Measurements from ENCODE around the gene IQSEC1. TPM values are rescaled to one million over a fixed set of nuclear protein-coding genes. Genes with fewer than 3 reads are reported as not detected.

Gene IQSEC1
- polyA plus RNA-seq, 1 experiment = 4.8 TPM

DNA sequence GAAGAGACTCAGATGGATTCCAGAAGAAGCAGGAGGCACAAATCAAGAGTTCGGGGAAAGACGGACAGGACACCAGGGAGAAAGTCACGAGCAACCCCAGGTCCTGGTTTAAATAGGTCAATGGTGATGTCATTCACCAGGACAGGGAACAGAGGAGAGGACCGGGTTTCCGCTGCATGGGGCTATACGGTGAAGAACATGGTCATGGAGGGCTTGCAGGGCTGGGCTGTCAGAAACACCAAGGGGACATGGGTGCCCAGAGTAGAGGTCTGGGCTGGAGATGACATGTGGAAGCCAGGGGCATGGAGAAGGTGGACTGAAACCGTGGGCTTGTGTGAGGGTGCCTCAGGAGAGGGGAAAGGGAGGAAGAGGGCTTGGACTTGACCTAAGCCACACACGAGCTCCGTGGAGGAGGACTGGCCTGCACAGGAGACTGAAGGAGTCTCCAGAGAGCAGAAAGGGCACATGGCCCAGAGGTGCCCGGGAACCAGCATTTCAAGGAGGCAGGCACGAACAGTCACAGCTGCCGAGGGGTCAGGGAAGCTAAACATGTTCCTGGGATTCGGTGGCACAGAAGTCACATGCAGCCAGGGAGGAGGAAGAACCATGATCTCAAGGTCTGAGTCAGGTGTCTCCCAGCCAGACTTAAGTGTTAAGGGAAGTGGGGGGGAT, 177.7 kb downstream of the IQSEC1 start:
- CTCF ChIA-PET = interaction anchor here (3.2 kb wide), 1 partner anchor 89 kb away, joined by 11 read pairs; no protein-coding TSS in a partner anchor

DNA sequence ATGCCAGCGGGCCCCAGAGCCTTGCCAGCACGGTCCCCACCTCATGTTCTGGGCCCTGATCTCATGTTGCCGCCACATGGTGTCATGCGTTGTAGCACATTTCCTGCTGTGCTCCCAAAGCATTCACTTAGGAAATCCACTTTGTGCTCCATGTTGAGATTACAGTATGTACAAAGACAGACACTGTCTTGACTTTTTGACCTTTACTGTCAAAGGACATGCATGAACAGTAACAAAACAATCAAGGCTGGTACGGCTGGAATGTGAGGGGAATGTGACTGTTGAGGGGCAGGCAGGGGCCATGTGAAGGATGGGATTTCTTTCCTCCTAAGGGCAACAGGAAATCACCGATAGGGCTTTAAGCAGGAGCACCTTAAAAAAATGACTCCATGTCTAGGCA, 178.6 kb downstream of the IQSEC1 start:
- ChIA-PET POLR2A (no interaction called here), CTCF (interaction anchor here (3.2 kb wide), 1 partner anchor 90 kb away, joined by 11 read pairs; no protein-coding TSS in a partner anchor)
- no peaks in the 10 kb centered on the region for H3K36me3 ChIP-seq (ENCODE audit: control insufficient read depth, insufficient read depth, low read length)
- no peak overlapping the region for H3K4me3 ChIP-seq (ENCODE audit: low read depth, low read length)
- TF ChIP-seq, protein P1, sequence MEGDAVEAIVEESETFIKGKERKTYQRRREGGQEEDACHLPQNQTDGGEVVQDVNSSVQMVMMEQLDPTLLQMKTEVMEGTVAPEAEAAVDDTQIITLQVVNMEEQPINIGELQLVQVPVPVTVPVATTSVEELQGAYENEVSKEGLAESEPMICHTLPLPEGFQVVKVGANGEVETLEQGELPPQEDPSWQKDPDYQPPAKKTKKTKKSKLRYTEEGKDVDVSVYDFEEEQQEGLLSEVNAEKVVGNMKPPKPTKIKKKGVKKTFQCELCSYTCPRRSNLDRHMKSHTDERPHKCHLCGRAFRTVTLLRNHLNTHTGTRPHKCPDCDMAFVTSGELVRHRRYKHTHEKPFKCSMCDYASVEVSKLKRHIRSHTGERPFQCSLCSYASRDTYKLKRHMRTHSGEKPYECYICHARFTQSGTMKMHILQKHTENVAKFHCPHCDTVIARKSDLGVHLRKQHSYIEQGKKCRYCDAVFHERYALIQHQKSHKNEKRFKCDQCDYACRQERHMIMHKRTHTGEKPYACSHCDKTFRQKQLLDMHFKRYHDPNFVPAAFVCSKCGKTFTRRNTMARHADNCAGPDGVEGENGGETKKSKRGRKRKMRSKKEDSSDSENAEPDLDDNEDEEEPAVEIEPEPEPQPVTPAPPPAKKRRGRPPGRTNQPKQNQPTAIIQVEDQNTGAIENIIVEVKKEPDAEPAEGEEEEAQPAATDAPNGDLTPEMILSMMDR (IDR thresholded peaks at IDR 0.05; ENCODE audit: insufficient read depth, low read depth, low read length) = no peak
- H3K27me3 ChIP-seq (ENCODE audit: control insufficient read depth, insufficient read depth, low read length) = no peaks in the 10 kb centered on the region
- DNase-seq (ENCODE audit: low read depth) = no peak

More for the DNA sequence above, 177.7 kb downstream of the IQSEC1 start:
- H3K4me3 ChIP-seq (ENCODE audit: low read depth, low read length) = no peak overlapping the region
- TF ChIP-seq, protein P1 (IDR thresholded peaks at IDR 0.05; ENCODE audit: insufficient read depth, low read depth, low read length) = no peak
- POLR2A ChIA-PET = interaction anchor here (0.7 kb wide), 1 partner anchor 81 kb away, joined by 3 read pairs; no protein-coding TSS in a partner anchor
- H3K36me3 ChIP-seq (ENCODE audit: control insufficient read depth, insufficient read depth, low read length) = peaks cover under 1% of the 10 kb centered on the region; the same call in 1 of the 2 replicates
- H3K27me3 ChIP-seq (ENCODE audit: control insufficient read depth, insufficient read depth, low read length) = no peaks in the 10 kb centered on the region
- DNase-seq (ENCODE audit: low read depth) = no peak

DNA sequence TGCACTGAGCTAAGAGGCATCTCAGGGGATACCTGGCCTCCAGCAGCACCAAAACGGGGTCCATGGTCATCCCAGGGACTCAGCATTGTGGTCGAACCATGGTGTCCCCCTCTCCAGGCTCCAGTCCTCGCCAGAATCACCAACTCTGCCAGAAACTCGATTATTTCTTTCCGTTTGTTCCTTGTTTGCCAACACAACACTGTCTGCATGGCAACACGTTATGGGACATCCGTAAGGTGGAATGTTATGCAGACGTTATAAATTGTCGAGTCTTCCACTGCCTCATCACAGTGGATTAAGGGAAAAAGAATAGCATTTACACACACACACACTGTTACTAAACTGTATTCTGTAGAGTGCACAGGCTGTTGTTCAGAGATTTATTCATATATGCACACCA, 179.4 kb downstream of the IQSEC1 start:
- Histone ChIP-seq H3K27me3 (ENCODE audit: control insufficient read depth, insufficient read depth, low read length) (no peaks in the 10 kb centered on the region), H3K36me3 (ENCODE audit: control insufficient read depth, insufficient read depth, low read length) (no peaks in the 10 kb centered on the region), H3K4me3 (ENCODE audit: low read depth, low read length) (no peak overlapping the region)
- TF ChIP-seq, protein P1 (IDR thresholded peaks at IDR 0.05; ENCODE audit: insufficient read depth, low read depth, low read length) = no peak
- DNase-seq (ENCODE audit: low read depth) = no peak
- POLR2A ChIA-PET = no interaction called here
- CTCF ChIA-PET = interaction anchor here (0.6 to 5.3 kb wide), 4 partner anchors 11 to 91 kb away, joined by 3 to 44 read pairs (median 8); no protein-coding TSS in a partner anchor

DNA sequence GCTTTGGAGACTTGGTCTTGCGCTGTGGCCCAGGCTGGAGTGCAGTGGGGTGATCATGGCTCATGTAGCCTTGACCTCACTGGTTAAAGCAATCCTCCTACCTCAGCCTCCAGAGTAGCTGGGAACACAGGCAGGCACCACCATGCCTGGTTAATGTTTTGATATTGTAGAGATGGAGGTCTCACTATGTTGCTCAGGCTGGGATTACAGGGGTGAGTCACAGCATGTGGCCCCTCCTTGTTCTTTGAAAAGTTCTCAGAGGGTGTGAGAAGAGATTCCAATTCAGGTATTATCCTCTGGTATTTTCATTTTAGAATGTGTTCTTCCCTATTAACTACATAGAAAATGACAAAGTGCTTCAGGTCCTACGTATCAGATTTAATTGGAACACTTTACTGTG, 180.0 kb downstream of the IQSEC1 start:
- CTCF ChIA-PET = interaction anchor here (0.6 to 5.3 kb wide), 4 partner anchors 12 to 91 kb away, joined by 3 to 44 read pairs (median 8); no protein-coding TSS in a partner anchor
- DNase-seq (ENCODE audit: low read depth) = no peak
- Histone ChIP-seq H3K4me3 (ENCODE audit: low read depth, low read length) (no peak overlapping the region), H3K36me3 (ENCODE audit: control insufficient read depth, insufficient read depth, low read length) (no peaks in the 10 kb centered on the region), H3K27me3 (ENCODE audit: control insufficient read depth, insufficient read depth, low read length) (no peaks in the 10 kb centered on the region)
- POLR2A ChIA-PET = no interaction called here
- TF ChIP-seq, protein P1 (IDR thresholded peaks at IDR 0.05; ENCODE audit: insufficient read depth, low read depth, low read length) = no peak

DNA sequence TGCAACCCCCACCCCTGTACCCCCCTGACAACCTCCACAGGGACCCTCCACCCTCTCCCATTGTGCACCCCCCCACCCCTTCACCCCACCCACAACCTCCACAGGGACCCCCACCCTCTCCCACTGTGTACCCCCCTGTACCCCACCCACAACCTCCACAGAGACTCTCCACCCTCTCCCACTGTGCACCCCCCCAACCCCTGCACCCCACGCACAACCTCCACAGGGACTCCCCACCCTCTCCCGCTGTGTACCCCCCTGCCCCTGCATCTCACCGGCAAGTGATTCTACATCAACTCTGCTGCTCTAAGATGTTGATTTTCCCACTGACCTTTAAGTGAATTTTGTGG, 180.4 kb downstream of the IQSEC1 start:
- H3K36me3 ChIP-seq (ENCODE audit: control insufficient read depth, insufficient read depth, low read length) = no peaks in the 10 kb centered on the region
- ChIA-PET POLR2A (no interaction called here), CTCF (interaction anchor here (0.8 to 5.3 kb wide), 18 partner anchors 8 to 757 kb away, joined by 3 to 58 read pairs (median 8); partner anchors contain the start of gene RPL32)

More for the DNA sequence above, 180.4 kb downstream of the IQSEC1 start:
- H3K4me3 ChIP-seq (ENCODE audit: low read depth, low read length) = no peak overlapping the region
- TF ChIP-seq, protein P1 (IDR thresholded peaks at IDR 0.05; ENCODE audit: insufficient read depth, low read depth, low read length) = no peak
- no peak for DNase-seq (ENCODE audit: low read depth)
- no peaks in the 10 kb centered on the region for H3K27me3 ChIP-seq (ENCODE audit: control insufficient read depth, insufficient read depth, low read length)

Data from BJ (cell line).